ENCODE data around the gene KRTAP5-2.
"Not testable (repeated sequence)": the region's sequence is repeated elsewhere in the genome, so short reads cannot be mapped to it uniquely, and the experiment has no call there.

KRTAP5-2 gene

GRCh38 chr11:1597331-1597993, 632 bp downstream of the KRTAP5-2 start:
- H3K79me2 ChIP-seq (ENCODE audit: insufficient read depth, low read depth): no peaks in the 10 kb centered on the region
- H3K27me3 ChIP-seq (ENCODE audit: insufficient read depth, low read depth): peaks cover 87% of the 10 kb centered on the region
- H3K36me3 ChIP-seq (ENCODE audit: insufficient read depth): no peaks in the 10 kb centered on the region
- no peak overlapping the region for H3K27ac ChIP-seq
- H3K4me2 ChIP-seq: no peak overlapping the region
- no peaks in the 10 kb centered on the region for H3K4me1 ChIP-seq (ENCODE audit: low read depth, poor library complexity, severe bottlenecking)
- H4K20me1 ChIP-seq (ENCODE audit: insufficient read depth): no peaks in the 10 kb centered on the region
- H3K4me3 ChIP-seq (IDR thresholded peaks at IDR 0.05; ENCODE audit: insufficient read depth, low read depth, low read length): no peak overlapping the region
- no peak overlapping the region for H3K9ac ChIP-seq
- no peak for TF ChIP-seq CTCF (conservative IDR thresholded peaks at IDR 0.05; ENCODE audit: low read depth, low read length)
- H2AFZ ChIP-seq (ENCODE audit: low read depth): no peak overlapping the region

DNA sequence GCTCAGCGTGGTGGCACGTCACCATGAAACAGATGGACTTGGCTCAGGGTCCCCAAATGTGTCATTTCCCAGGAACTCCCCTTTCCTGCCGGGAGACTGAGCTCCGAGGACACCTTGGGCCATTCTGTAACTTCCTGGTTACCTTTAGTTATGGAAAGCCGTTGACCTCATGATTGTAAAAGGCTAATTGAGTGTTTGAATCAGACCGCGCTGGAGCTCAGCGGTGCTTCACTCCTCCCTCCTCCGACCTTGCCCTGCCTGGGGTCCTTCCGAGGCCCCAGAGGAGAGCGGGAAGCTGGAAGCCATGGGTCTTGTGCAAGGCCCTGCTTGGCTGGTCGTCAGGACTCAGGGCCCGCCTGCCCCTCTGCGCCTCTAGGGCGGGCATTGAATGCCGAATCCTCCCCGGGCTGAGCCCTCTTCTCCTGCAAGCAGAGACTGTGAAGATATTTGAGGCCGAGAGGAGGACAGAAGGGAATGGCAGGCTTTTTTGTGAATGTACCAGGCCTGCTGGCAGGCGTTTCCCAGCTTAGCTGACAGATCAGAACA, 1.4 kb downstream of the KRTAP5-2 start:
- not testable (repeated sequence) for H4K20me1 ChIP-seq (ENCODE audit: insufficient read depth); H3K27ac ChIP-seq; H3K4me1 ChIP-seq (ENCODE audit: low read depth, poor library complexity, severe bottlenecking); H3K79me2 ChIP-seq (ENCODE audit: insufficient read depth, low read depth); H2AFZ ChIP-seq (ENCODE audit: low read depth); H3K36me3 ChIP-seq (ENCODE audit: insufficient read depth); H3K9ac ChIP-seq; H3K4me3 ChIP-seq (IDR thresholded peaks at IDR 0.05; ENCODE audit: insufficient read depth, low read depth, low read length); H3K4me2 ChIP-seq
- peaks cover 87% of the 10 kb centered on the region for H3K27me3 ChIP-seq (ENCODE audit: insufficient read depth, low read depth)

DNA sequence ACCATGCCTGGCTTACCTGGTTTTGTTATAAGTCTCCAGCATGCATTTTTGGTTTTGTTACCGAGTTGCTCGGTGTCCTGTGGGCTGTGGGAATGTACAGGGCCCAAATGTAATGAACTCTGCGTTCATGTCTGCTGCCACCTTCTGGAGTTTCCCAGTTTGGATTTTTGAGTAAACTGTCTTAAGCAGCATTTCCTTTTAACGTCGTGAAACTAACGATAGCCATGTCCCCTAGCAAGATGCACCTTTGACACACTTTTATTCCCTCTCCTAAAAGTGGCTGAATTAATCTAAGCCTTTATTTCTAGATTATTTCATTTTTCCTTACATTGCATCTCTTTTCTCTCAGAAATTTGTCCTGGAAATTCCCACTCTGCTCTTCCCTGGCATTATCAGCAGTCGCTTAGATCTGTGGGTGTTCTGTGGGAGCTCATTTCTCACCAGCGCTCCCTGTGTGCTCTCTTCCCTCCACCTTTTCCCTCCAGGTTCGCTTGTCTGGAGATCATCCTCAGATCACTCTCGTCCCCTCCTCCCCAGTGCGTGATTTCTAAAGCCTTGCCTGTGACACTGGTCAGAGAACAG, 2.0 kb downstream of the KRTAP5-2 start:
- not testable (repeated sequence) for H3K4me1 ChIP-seq (ENCODE audit: low read depth, poor library complexity, severe bottlenecking); H3K79me2 ChIP-seq (ENCODE audit: insufficient read depth, low read depth); H2AFZ ChIP-seq (ENCODE audit: low read depth); H4K20me1 ChIP-seq (ENCODE audit: insufficient read depth); H3K27ac ChIP-seq; H3K4me3 ChIP-seq (IDR thresholded peaks at IDR 0.05; ENCODE audit: insufficient read depth, low read depth, low read length); H3K9ac ChIP-seq; H3K36me3 ChIP-seq (ENCODE audit: insufficient read depth); H3K4me2 ChIP-seq
- H3K27me3 ChIP-seq (ENCODE audit: insufficient read depth, low read depth): peaks cover 85% of the 10 kb centered on the region

- Histone ChIP-seq H4K20me1 (ENCODE audit: insufficient read depth) (no peaks in the 10 kb centered on the region), H3K4me2 (no peak overlapping the region), H3K27ac (no peak overlapping the region), H3K4me1 (ENCODE audit: low read depth, poor library complexity, severe bottlenecking) (no peaks in the 10 kb centered on the region), H3K27me3 (ENCODE audit: insufficient read depth, low read depth) (peaks cover 85% of the 10 kb centered on the region), H3K36me3 (ENCODE audit: insufficient read depth) (no peaks in the 10 kb centered on the region), H3K9ac (no peak overlapping the region), H3K4me3 (IDR thresholded peaks at IDR 0.05; ENCODE audit: insufficient read depth, low read depth, low read length) (no peak overlapping the region), H2AFZ (ENCODE audit: low read depth) (no peak overlapping the region), H3K79me2 (ENCODE audit: insufficient read depth, low read depth) (no peaks in the 10 kb centered on the region)
- TF ChIP-seq CTCF (conservative IDR thresholded peaks at IDR 0.05; ENCODE audit: low read depth, low read length): no peak
Measured at GRCh38 chr11:1592628-1593027, 5.5 kb downstream of the KRTAP5-2 start.

DNA sequence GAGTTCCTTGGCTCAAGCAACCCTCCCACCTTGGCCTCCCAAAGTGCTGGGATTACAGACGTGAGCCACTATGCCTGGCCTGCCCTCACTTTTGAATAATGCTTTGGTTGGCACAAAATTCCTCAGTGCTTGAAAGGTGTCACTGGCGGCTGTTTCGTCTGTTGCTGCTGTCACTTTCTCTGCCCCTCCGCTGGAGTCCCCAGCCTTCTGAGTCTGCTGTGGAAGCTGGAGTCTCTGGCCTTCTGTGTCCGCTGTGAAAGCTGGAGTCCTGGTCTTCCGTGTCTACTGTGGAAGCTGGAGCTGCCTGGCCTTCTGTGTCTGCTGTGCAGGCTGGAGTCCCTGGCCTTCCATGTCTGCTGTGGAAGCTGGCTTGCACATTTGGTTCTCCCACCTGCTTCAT, 8.1 kb downstream of the KRTAP5-2 start:
- Histone ChIP-seq H3K27me3 (ENCODE audit: insufficient read depth, low read depth) (peaks cover 80% of the 10 kb centered on the region), H3K4me1 (ENCODE audit: low read depth, poor library complexity, severe bottlenecking) (no peaks in the 10 kb centered on the region), H3K4me2 (no peak overlapping the region), H3K27ac (no peak overlapping the region), H3K9ac (no peak overlapping the region), H3K36me3 (ENCODE audit: insufficient read depth) (no peaks in the 10 kb centered on the region), H3K79me2 (ENCODE audit: insufficient read depth, low read depth) (no peaks in the 10 kb centered on the region), H2AFZ (ENCODE audit: low read depth) (no peak overlapping the region), H4K20me1 (ENCODE audit: insufficient read depth) (no peaks in the 10 kb centered on the region), H3K4me3 (IDR thresholded peaks at IDR 0.05; ENCODE audit: insufficient read depth, low read depth, low read length) (no peak overlapping the region)
- TF ChIP-seq CTCF (conservative IDR thresholded peaks at IDR 0.05; ENCODE audit: low read depth, low read length): no peak

GRCh38 chr11:1589191-1589963, 8.7 kb downstream of the KRTAP5-2 start:
- H3K4me3 ChIP-seq (IDR thresholded peaks at IDR 0.05; ENCODE audit: insufficient read depth, low read depth, low read length); H3K79me2 ChIP-seq (ENCODE audit: insufficient read depth, low read depth); H3K4me2 ChIP-seq; H3K4me1 ChIP-seq (ENCODE audit: low read depth, poor library complexity, severe bottlenecking); H2AFZ ChIP-seq (ENCODE audit: low read depth); H3K9ac ChIP-seq; H3K36me3 ChIP-seq (ENCODE audit: insufficient read depth); H4K20me1 ChIP-seq (ENCODE audit: insufficient read depth); H3K27ac ChIP-seq: not testable (repeated sequence)
- peaks cover 74% of the 10 kb centered on the region for H3K27me3 ChIP-seq (ENCODE audit: insufficient read depth, low read depth)
